GM12872 (cell line): ENCODE data around the gene FARP1.

Experiments used
- TF ChIP-seq, protein P1 (sequence below): IDR thresholded peaks from 3 replicates; pipeline ENCODE4 v1.5.1; 2011; ENCODE audit warnings: low read depth, mild to moderate bottlenecking, low read length, moderate library complexity; ENCODE audit not compliant: insufficient read depth

Gene FARP1

DNA sequence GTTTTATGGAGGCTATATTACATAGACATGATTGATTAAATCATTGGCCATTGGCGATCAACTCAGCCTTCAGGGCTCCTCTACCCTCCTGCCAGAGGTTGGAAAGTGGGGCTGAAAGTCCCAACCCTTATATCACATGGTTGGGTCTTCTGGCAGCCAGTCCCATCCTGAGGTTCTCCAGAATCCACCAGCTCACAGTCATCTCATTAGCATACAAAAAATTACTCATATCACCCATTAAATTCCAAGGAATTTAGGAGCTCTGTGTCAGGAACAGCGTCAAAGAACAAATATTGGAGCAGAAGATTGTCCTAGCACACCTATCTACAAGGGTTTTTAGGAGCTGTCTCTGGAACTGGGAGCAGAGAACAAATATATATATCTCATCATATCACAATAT, 39.4 kb upstream of the FARP1 start:
- TF ChIP-seq, protein P1, sequence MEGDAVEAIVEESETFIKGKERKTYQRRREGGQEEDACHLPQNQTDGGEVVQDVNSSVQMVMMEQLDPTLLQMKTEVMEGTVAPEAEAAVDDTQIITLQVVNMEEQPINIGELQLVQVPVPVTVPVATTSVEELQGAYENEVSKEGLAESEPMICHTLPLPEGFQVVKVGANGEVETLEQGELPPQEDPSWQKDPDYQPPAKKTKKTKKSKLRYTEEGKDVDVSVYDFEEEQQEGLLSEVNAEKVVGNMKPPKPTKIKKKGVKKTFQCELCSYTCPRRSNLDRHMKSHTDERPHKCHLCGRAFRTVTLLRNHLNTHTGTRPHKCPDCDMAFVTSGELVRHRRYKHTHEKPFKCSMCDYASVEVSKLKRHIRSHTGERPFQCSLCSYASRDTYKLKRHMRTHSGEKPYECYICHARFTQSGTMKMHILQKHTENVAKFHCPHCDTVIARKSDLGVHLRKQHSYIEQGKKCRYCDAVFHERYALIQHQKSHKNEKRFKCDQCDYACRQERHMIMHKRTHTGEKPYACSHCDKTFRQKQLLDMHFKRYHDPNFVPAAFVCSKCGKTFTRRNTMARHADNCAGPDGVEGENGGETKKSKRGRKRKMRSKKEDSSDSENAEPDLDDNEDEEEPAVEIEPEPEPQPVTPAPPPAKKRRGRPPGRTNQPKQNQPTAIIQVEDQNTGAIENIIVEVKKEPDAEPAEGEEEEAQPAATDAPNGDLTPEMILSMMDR, result no peak

- TF ChIP-seq, protein P1, result no peak
Observed at GRCh38 chr13:98103942-98104880, 38.7 kb upstream of the FARP1 start.

GRCh38 chr13:98105929-98106336, 37.0 kb upstream of the FARP1 start:
- TF ChIP-seq, protein P1, result no peak

- TF ChIP-seq, protein P1, result no peak
Observed at GRCh38 chr13:98108341-98108740, 34.6 kb upstream of the FARP1 start.

- TF ChIP-seq, protein P1, result no peak
Observed at GRCh38 chr13:98109226-98109853, 33.6 kb upstream of the FARP1 start.

DNA sequence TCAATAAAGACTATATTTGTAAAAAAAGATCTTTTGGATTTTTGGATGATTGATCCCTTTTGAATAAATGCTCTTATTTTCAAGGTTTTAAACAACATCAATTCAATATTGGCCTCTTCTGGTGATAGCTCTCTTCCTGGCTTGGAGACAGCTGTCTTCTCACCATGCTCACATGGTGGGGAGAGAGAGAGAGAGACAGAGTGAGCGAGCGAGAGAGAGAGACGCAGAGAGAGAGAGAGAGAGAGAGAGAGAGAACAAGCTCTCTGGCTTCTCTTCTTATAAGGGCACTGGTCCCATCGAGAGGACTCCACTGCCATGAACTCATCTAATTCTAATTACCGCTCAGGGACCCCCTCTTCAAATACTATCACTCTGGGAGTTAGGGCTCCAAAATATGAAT, 32.1 kb upstream of the FARP1 start:
- TF ChIP-seq, protein P1, result no peak
